Left ventricle myocardium inferior (tissue), 1 donor: ENCODE results near the gene SLC9A8. TPM values are rescaled to one million over a fixed set of nuclear protein-coding genes. Genes with fewer than 3 reads are reported as not detected.
A peak's percentile ranks its signal among the peaks of the same experiment; 100 is the strongest.

Source experiments
- DNase-seq: peaks from one replicate; pipeline ENCODE4 v3.0.0-alpha.2; 2020
- H3K27ac ChIP-seq: fragments of 200-600 bp; replicated peaks from 2 replicates; pipeline ENCODE4 v1.8.0; 2021
- H3K27me3 ChIP-seq: fragments of 200-600 bp; 2 replicates; pipeline ENCODE4 v1.8.0; 2021; ENCODE audit warnings: low read depth
- H3K36me3 ChIP-seq: fragments of 200-600 bp; 2 replicates; pipeline ENCODE4 v1.8.0; 2021
- H3K4me1 ChIP-seq: fragments of 200-600 bp; 2 replicates; pipeline ENCODE4 v1.8.0; 2021
- H3K4me3 ChIP-seq: fragments of 200-600 bp; 2 replicates; pipeline ENCODE4 v1.8.0; 2021; ENCODE audit warnings: mild to moderate bottlenecking, moderate library complexity
- H3K9me3 ChIP-seq: fragments of 200-600 bp; replicated peaks from 2 replicates; pipeline ENCODE4 v1.8.0; 2021
- CTCF ChIP-seq: fragments of 200-600 bp; IDR thresholded peaks from 2 replicates; pipeline ENCODE4 v1.8.0; 2021; ENCODE audit warnings: antibody characterized with exemption, mild to moderate bottlenecking, borderline replicate concordance
- intact Hi-C: fragments of 100-400 bp; cut with micrococcal nuclease; formaldehyde crosslinking; loops from one replicate; pipeline ENCODE4 v1.11.0; 2022
- total RNA-seq: library from RNA; stranded (reverse); fragmentation: NEBNext Ultra II Directional; extraction: Animal tissue kit (Norgen Biotek cat#: 25700); gene quantifications from one replicate; pipeline ENCODE4 v1.2.1, GENCODE V29; 2021
- donor health status: DM: no; HTN: yes; CAD: no; lungs with severe emphysema.

SLC9A8 gene
- total RNA-seq, 1 donor from 2014 or later: 4.6 TPM

- peak overlapping the region; percentile 99 for H3K27ac ChIP-seq
- peak overlapping the region; percentile 96 for H3K4me3 ChIP-seq
- intact Hi-C loops: no loop called here
- no peaks in the 10 kb centered on the region for H3K36me3 ChIP-seq
- DNase-seq: no peak
- TF ChIP-seq CTCF: peak; percentile 11
- H3K27me3 ChIP-seq: no peaks in the 10 kb centered on the region
- peaks cover 72% of the 10 kb centered on the region for H3K4me1 ChIP-seq
- H3K9me3 ChIP-seq: no peaks in the 10 kb centered on the region
Observed at GRCh38 chr20:49915118-49915379, 102.4 kb downstream of the SLC9A8 start.

DNA sequence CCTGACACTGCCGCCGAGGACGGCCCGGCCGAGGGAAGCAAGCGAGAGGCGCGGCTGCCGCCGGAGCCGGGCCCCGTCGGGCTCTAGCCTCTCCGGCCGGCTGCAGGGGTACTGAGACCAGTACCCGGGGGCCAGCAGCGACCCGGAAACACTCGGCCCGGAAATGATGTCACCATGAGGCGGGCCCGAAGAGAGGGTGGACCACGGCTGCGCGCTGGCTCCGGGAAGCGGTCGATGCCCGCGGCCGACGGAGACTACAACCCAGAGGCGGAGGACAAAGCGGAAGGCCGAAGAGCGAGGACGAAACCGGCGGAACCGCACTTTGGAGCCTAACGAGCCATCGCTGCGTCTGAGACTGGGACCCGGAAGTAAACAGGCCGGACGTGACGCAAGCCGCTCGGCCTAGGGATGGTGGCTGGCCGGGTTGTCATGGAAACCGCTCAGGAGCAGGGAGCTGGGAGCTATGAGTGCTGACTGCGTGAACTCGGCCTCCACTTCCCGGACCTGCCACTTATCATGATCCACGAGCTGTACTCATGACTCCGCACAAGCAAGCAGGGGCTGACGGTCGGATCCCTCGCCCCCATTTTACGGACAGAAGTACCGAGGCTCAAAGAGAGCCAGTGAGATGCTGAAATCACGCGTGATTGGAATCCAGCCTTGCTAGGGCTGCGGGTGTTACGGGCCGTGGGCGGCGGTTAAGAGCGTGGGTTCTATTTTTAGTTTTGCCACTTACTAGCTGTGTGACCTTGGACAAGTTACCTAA, 102.9 kb downstream of the SLC9A8 start, which contains the start of gene SPATA2:
SPATA2 (minus strand) TSS at position 150 of the 766 bp plus-strand sequence. CDS start 7,039 bp downstream, outside the sequence.
- no peaks in the 10 kb centered on the region for H3K36me3 ChIP-seq
- no peak for TF ChIP-seq CTCF
- H3K27me3 ChIP-seq: no peaks in the 10 kb centered on the region
- H3K4me1 ChIP-seq: peaks cover 67% of the 10 kb centered on the region
- intact Hi-C loops: no loop called here
- DNase-seq: peak; percentile 96
- no peaks in the 10 kb centered on the region for H3K9me3 ChIP-seq
- H3K27ac ChIP-seq: peak within 1 kb of the TSS; percentile 99
- H3K4me3 ChIP-seq: peak within 1 kb of the TSS; percentile 96

DNA sequence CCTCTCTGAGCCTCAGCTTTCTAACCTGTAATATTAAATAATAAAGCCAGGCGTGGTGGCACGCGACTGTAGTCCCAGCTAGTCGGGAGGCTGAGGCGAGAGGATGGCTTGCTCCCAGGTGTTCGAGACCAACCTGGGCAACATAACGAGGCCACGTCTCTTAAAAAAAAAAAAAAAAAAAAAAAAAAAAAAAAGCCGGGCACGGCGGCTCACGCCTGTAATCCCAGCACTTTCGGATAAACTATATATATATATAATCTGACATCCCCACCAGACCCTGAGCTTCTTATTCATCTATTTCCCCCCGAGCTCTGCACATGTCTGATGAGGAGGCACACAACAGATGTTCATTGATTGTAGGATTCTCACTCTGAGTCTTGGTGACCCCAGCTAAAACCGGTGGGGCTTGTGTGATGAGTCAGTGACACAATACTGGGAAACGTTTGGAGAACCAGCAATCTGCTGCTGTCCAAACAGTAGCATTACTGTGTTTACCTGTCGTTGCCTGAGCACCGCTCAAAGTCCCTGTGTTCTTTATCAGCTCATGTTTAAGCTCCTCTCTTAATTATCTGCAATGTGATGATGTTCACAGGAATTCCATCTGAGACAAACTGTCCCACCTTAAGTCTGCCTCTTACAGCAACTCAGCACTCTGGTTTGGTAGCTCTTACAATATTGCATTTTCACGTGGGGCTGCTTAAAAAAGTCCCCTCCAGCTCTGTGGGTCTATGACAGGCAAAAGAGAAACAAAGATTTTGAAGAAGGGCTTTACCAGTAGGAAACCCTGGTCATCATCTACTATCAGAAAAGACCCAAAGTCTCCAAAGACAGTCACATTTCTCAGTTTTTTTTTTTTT, 103.7 kb downstream of the SLC9A8 start:
- DNase-seq: no peak
- Histone ChIP-seq H3K27me3 (no peaks in the 10 kb centered on the region), H3K4me1 (peaks cover 59% of the 10 kb centered on the region), H3K36me3 (no peaks in the 10 kb centered on the region), H3K9me3 (no peaks in the 10 kb centered on the region), H3K27ac (peak overlapping the region; percentile 99), H3K4me3 (peak overlapping the region; percentile 96)
- no peak for TF ChIP-seq CTCF
- intact Hi-C loops: no loop called here

- no peak overlapping the region for H3K4me3 ChIP-seq
- H3K36me3 ChIP-seq: no peaks in the 10 kb centered on the region
- peaks cover 38% of the 10 kb centered on the region for H3K4me1 ChIP-seq
- DNase-seq: no peak
- TF ChIP-seq CTCF: no peak
- no peaks in the 10 kb centered on the region for H3K27me3 ChIP-seq
- H3K9me3 ChIP-seq: no peaks in the 10 kb centered on the region
- intact Hi-C loops: no loop called here
- H3K27ac ChIP-seq: no peak overlapping the region
Observed at GRCh38 chr20:49918446-49918845, 105.8 kb downstream of the SLC9A8 start.

- no peaks in the 10 kb centered on the region for H3K27me3 ChIP-seq
- no peak for TF ChIP-seq CTCF
- no peak overlapping the region for H3K27ac ChIP-seq
- intact Hi-C loops: no loop called here
- H3K4me3 ChIP-seq: no peak overlapping the region
- H3K36me3 ChIP-seq: no peaks in the 10 kb centered on the region
- H3K9me3 ChIP-seq: no peaks in the 10 kb centered on the region
- no peak for DNase-seq
- peaks cover 32% of the 10 kb centered on the region for H3K4me1 ChIP-seq
Observed at GRCh38 chr20:49919009-49919408, 106.4 kb downstream of the SLC9A8 start.
